NCI-H226 (cell line): ENCODE measurements around the gene SLN.
A peak's percentile ranks its signal among the peaks of the same experiment; 100 is the strongest.

Experiments used
- DNase-seq: peaks from one replicate; pipeline ENCODE4 v3.0.0-alpha.2; 2015

Gene SLN

GRCh38 chr11:107719073-107719472 is 7.2 kb upstream of the SLN start:
- no peak for DNase-seq

GRCh38 chr11:107716884-107717532 is 5.2 kb upstream of the SLN start:
- no peak for DNase-seq

DNA sequence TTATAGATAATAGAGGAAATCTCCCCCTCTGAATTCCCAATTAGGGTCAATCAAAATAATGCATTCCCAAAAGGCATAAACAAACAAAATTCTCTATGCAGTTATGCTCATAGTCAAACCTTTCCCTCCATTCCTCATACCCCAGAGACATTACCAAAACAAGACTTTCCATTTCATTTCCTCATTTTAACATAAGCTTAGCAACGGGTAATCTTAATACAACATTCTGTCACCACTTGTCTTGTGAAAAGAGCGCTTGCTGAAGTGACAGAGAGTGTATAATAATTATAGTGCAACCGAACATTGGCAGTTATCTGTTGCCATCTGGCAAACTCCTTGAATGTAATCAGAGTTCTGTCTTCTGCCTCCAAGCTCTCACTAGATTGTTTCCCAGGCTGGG is 1.2 kb upstream of the SLN start:
- no peak for DNase-seq

GRCh38 chr11:107710301-107710700 is 1.6 kb downstream of the SLN start:
- no peak for DNase-seq

DNA sequence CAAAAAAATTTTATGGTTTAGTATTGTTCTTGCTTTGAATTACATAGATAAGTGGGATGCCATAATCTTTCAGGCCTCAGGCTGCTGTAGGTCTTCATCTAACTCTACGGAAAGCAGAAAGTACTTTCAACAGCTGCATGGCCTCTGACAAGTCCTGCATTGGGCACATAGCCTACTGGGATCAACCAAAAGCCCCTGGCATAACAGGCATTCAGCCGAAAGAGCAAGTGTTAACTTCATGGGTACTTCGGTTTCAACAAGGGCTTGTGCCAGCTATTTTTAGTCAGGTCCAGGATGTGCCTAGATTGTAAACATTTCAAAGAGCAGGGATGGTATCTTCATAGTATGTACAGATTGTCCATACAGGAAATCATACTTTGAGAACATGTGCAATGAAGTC is 3.1 kb downstream of the SLN start:
- no peak for DNase-seq

DNA sequence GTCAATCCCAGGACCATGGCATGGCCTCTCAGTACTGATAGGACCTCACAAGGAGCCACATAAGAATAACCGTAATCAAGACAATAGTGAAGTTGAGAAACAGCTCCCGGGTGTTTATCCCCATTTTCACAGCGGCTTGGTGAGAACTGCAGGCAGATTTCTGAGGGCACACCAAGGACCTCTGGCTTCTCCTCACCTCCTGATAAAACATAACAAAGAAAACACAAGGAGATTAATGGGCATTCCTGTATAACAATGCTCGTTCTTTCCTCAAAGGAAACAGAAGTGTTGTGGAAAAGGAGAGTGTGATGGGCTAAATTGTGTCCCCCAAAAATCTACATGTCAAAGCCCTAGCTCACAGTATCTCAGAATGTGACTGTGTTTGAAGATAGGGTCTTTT is 4.0 kb downstream of the SLN start:
- no peak for DNase-seq

GRCh38 chr11:107707215-107707671 is 4.6 kb downstream of the SLN start:
- no peak for DNase-seq

DNA sequence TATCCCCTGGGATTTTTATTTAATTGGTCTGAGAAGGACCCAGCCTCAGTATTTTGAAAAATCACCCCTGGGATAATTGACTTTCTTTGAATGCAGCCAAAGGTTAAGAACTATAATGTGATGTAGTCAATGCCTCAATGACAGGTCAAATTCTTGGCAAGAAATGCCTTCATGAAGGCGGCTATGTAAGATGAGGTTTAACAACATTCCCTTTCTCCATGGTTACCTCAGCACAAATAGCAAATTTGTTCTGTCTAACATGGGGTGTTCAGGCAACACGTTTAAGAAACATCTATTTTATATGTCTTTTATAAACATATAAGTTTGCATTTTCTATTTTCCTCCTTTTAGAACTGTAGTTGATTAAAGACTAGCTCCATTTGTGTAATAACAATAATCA is 5.3 kb downstream of the SLN start:
- no peak for DNase-seq

DNA sequence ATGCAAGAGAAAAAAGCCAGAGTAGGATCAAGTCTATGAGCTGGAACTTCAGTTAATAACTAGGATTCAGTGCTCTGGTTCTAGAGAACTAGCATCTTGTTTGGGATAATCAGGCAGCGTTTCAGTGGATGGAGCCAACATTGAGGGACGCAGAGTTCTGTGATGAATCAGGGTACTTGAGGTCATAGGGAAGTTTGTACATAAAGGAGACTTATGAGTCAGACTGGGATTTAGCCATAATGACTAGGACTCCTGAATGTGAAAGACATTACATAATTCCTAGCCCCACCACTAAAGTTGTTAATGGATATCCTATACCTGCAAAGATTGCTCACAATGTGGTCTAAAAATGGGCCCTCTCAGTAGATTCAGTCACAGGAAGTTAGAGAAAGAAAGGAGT is 6.8 kb downstream of the SLN start:
- peak; percentile 80 for DNase-seq

- DNase-seq, result no peak
Observed at GRCh38 chr11:107704451-107704850, 7.4 kb downstream of the SLN start.

- DNase-seq, result no peak
Observed at GRCh38 chr11:107702723-107703122, 9.1 kb downstream of the SLN start.

DNA sequence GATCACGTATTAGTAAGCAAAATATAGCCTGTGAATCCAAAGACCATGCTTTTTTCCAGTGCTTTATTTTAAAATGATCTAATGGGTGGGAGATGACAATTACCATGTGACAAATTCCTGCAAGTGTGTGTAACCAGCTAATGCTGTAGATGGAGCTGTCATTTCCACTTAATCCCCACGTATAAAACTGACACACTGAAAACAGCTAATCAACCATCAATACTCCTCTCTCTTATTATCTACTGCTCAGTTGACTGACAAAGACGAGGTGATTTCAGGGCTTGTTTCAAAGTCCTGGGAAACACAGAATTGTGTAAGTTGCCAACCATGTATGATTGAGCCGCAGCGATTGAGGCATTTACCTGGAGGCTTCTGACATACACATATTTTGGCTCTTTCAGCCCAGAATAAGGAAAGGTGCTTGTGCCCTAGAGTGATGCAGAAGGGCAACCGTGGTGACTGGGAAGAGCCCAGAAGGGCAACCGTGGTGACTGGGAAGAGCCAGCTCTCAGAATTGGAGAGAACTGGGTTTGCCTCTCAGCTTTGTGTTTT is 9.7 kb downstream of the SLN start:
- no peak for DNase-seq

DNA sequence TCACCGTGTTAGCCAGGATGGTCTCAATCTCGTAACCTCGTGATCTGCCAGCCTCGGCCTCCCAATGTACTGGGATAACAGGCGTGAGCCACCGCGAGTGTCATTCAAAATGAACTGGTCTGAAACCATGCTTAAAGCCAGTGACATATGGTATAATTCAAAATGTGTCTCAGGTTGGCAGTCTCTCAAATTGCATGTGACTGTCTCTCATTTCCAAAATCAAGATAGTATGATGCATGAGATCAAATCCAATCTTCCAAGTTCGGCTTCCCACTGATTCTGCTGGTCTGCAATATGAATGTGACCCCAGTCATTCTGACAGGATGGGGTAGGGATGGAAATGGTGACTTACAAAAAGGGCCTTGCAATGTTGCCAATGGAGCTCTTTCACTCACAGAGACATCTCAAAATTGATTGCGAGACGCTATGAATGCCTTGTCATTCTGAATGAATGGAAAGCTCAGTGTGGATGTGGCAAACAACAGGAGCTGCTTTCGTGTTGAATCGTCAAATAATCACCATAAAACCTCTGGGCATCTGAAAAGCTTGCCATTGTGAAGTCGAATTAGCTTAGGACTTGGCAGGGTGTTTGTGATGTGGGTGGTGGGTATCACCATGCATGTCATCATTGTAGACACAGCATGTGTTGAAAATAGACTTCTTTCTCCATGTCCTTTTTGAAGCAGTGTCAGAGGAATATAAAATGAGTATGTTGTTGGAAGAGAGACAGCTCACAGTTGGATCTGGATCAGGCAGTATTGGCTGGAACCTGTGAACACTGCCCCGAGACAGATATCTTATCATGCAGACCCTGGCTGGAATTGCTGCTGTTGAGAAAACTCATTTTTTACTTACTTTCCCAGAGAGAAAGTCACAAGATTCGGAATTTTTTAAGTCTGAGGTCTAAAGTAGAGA is 12.2 kb downstream of the SLN start:
- no peak for DNase-seq

DNA sequence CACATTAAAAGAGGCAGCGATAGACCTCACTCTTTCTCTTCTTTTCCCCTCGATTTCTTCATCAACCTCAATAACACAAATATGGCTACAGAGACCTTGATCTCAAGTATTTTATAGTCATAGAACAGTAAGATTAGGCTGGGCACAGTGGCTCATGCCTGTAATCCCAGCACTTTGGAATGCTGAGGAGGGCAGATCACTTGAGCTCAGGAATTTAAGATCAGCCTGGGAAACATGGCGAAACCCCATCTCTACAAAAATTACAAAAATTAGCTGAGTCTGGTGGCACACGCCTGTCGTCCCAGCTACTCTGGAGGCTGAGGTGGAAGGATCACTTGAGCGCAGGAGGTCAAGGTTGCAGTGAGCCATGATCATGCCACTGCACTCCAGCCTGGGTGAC is 14.6 kb downstream of the SLN start:
- DNase-seq, result peak; percentile 20

GRCh38 chr11:107696140-107696539 is 15.7 kb downstream of the SLN start:
- peak; percentile 96 for DNase-seq

DNA sequence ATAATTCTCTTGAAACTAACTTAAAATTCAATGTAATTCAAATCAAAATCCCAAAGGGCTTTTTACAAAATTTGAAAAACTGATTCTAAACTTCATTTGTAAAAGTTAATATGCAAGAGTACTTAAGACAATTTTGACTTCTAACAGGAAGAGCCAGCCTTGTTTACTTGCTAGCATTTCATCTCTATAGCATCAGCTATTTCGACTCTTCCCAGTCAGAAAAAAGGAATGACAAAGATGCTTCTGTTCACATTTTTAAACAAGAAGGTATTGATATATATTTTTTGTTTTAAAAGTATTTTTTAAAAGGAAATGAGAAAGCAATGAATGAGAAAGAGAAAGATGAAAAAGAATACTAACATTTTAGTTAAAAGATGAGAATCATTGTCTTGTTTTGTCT is 16.4 kb downstream of the SLN start:
- peak; percentile 7 for DNase-seq

DNA sequence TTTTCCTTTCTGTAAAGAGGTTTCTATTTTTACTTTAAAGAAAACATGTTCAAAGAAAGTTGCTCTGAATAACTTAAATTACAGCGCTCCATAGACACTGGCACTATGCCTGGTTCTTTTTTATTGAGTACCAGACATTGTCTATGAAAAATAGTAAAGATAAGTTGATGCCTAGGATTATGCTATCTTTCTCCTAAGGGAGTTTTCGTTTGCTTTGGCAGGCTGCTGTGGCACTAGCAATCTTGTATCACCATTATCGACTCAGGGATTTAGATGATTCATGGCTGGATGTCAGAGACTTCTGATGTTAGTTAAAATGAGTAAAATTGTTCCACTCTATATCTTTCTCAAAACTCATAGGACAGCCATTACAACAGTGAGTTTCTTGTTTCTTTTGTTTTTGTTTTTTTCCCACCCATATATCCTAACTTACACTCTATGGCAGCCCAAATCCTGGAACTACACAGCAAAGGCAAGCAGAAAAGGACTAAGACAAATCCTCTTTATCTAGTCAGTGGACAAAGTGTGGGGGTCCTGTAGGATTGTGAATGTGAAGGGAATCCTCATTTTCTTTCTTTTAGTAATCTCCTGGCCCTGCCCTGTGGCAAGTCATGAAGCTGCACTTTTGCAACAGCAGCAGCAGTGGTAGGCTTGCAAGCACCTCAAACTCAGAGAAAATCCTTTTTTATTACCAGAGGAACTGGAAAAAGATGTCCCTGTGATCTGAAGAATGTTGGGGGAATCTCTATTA is 20.7 kb downstream of the SLN start:
- DNase-seq, result peak; percentile 55

DNA sequence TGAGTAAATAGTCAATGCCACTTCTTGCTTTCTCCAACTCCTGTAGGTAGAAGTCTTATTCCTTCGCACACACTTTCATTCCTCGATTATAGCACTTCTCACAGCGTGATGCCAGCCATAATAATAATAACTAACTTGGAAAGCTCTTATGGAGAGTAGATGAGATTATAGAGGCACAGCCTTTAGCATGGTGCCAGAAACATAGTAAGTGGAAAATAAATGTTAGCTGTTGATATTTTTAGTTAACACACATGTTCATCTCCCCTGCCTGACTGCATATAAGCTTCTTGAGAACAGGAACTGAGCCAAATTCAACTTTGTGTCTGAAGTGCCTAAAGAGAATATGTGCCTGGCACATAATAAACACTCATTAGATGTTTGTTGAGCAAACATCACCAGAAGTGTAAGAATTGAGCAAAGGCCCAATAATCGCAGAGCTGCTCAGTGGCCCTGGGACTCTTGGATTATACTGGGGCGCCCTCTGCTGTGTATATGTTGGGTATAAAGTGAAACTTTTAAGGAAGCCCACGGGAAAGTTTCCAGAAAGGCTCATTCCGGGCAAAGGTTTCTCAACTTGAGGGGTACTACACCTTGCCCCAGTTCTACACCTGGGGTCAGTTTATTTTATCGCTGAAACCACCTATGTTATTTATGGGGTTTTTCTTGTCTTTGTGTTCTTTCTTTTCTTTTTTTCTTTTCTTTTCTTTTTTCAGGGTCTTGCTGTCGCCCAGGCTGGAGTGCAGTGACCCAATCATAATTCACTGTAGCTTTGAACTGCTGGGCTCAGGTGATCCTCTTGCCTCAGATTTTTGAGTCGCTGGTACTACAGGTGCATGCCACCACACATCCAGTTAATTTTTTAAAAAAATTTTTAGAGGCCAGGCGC is 22.3 kb downstream of the SLN start:
- peak; percentile 41 for DNase-seq

GRCh38 chr11:107688322-107688918 is 23.4 kb downstream of the SLN start:
- no peak for DNase-seq

DNA sequence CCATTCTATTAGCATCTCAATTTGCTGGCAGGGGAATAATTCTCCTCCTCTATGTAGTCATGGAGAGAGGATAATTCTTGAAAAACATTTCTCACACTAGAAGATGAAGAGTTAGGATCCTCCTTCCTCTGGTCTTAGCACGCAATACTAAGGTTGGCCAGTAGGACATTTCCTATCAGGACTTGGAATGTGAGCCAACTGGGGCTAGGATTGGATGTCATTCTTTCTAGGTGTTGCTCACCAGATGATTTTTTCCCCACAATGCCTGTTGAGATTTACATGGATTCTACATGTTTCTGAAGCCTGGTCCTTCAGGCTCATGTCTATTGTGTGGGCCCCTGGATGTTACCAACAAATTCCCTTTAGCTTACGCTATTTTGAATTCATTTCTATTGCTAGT is 28.0 kb downstream of the SLN start:
- DNase-seq, result no peak

- no peak for DNase-seq
Observed at GRCh38 chr11:107683061-107683460, 28.8 kb downstream of the SLN start.

DNA sequence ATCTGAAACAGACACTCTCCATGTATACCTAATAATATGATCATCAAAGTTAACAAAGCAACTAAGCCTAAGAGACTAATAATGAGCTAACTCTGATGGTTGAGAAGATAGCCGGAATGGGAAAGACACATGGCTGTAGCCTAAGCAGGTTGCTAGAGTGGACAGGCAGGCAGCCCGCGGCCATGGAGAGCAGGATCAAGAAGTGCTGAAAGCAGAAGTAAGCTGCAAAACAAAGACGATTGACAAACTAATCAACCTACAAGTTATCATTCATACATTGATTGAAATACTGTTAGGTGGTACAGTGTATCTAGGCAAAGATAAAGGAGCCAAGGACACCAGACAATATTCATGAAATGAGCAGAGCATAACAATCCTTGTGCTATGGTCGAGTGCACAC is 29.3 kb downstream of the SLN start:
- DNase-seq, result no peak
